HepG2 (cell line): ENCODE data around the gene RUNX3. TPM values are rescaled to one million over a fixed set of nuclear protein-coding genes. Genes with fewer than 3 reads are reported as not detected.

Source experiments
- ARHGAP35 ChIP-seq: sonication (generic); formaldehyde crosslinking; IDR thresholded peaks from 2 replicates; pipeline ENCODE4 v1.9.0; 2022; ENCODE audit warnings: mild to moderate bottlenecking, inconsistent platforms, moderate library complexity, missing genetic modification reagents, borderline replicate concordance
- CAMTA2 ChIP-seq: sonication (generic); formaldehyde crosslinking; IDR thresholded peaks from 2 replicates; pipeline ENCODE4 v1.4.0; 2020; ENCODE audit warnings: mild to moderate bottlenecking, missing genetic modification reagents, borderline replicate concordance
- DMAP1 ChIP-seq: IDR thresholded peaks from 2 replicates; pipeline ENCODE4 v1.6.1; 2016
- DRAP1 ChIP-seq: IDR thresholded peaks from 2 replicates; pipeline ENCODE4 v1.6.1; 2016; ENCODE audit warnings: missing genetic modification reagents, missing compliant biosample characterization
- ETV6 ChIP-seq: sonication (generic); formaldehyde crosslinking; conservative IDR thresholded peaks from 2 replicates; pipeline ENCODE4 v1.4.0; 2020; ENCODE audit warnings: missing genetic modification reagents
- HDAC2 ChIP-seq: sonication (generic); formaldehyde crosslinking; IDR thresholded peaks from 2 replicates; pipeline ENCODE4 v1.4.0; 2020; ENCODE audit warnings: missing genetic modification reagents
- HMG20B ChIP-seq: conservative IDR thresholded peaks from 2 replicates; pipeline ENCODE4 v1.6.1; 2016; ENCODE audit warnings: missing genetic modification reagents, missing compliant biosample characterization
- MYPOP ChIP-seq: sonication (generic); formaldehyde crosslinking; IDR thresholded peaks from 2 replicates; pipeline ENCODE4 v1.8.1; 2023; ENCODE audit warnings: mild to moderate bottlenecking, moderate library complexity, missing genetic modification reagents
- RBAK ChIP-seq: sonication (generic); formaldehyde crosslinking; IDR thresholded peaks from 2 replicates; pipeline ENCODE4 v1.5.1; 2020; ENCODE audit warnings: mild to moderate bottlenecking, missing genetic modification reagents
- RFXANK ChIP-seq: IDR thresholded peaks from 2 replicates; pipeline ENCODE4 v1.6.1; 2016
- SUZ12 ChIP-seq: fragments of 150-350 bp; IDR thresholded peaks from 2 replicates; pipeline ENCODE4 v1.6.1; 2014; ENCODE audit warnings: low read depth, low read length
- TEAD3 ChIP-seq: optimal IDR thresholded peaks from 2 replicates; pipeline ENCODE3; 2016; ENCODE audit warnings: borderline replicate concordance
- ZBTB7A ChIP-seq: sonication (generic); formaldehyde crosslinking; IDR thresholded peaks from 2 replicates; pipeline ENCODE4 v1.8.0; 2022; ENCODE audit warnings: mild to moderate bottlenecking, missing genetic modification reagents
- ZNF367 ChIP-seq: sonication (generic); formaldehyde crosslinking; IDR thresholded peaks from 2 replicates; pipeline ENCODE4 v1.4.0; 2020; ENCODE audit warnings: missing genetic modification reagents, borderline replicate concordance
- ZNF709 ChIP-seq: sonication (generic); formaldehyde crosslinking; IDR thresholded peaks from 2 replicates; pipeline ENCODE4 v1.5.0; 2020; ENCODE audit warnings: mild to moderate bottlenecking, missing genetic modification reagents
- ZNF83 ChIP-seq: sonication (generic); formaldehyde crosslinking; IDR thresholded peaks from 2 replicates; pipeline ENCODE4 v1.4.0; 2020; ENCODE audit warnings: missing genetic modification reagents, mild to moderate bottlenecking, borderline replicate concordance
- polyA plus RNA-seq, 8 experiments: library from polyadenylated mRNA; depleted of rRNA in 3 of 8; stranded (reverse) in 7 of 8; unstranded in 1 of 8; fragments of >200 nt; fragmentation: Illumina TruSeq in 4 of 8; extraction: Trizol in 4 of 8; gene quantifications; 2 replicates each; pipeline versions ENCODE4 v1.2.1 to v1.2.3, GENCODE V29; 2011 to 2016; ENCODE audit warnings: low read depth in 4 of 8, missing spikeins in 1 of 8, mixed read lengths in 1 of 8; ENCODE audit not compliant: insufficient read depth in 1 of 8
- total RNA-seq, 5 experiments: library from RNA; depleted of rRNA; stranded (reverse); fragments of >200 nt; fragmentation: Illumina TruSeq; extraction: Trizol; gene quantifications; 2 replicates each; pipeline ENCODE4 v1.2.3, GENCODE V29; 2016; ENCODE audit warnings: low read depth in 1 of 5
- TF ChIP-seq, protein P1 (sequence below): sonication (generic); formaldehyde crosslinking; IDR thresholded peaks from 2 replicates; pipeline ENCODE4 v1.4.0; 2020; ENCODE audit warnings: low read depth, mild to moderate bottlenecking, missing genetic modification reagents
- TF ChIP-seq, protein P2 (sequence below): IDR thresholded peaks from 2 replicates; pipeline ENCODE4 v1.6.1; 2016; ENCODE audit warnings: control low read depth
- TF ChIP-seq, protein P3 (sequence below): sonication (generic); formaldehyde crosslinking; IDR thresholded peaks from 2 replicates; pipeline ENCODE4 v1.5.0; 2020; ENCODE audit warnings: mild to moderate bottlenecking, missing genetic modification reagents, borderline replicate concordance
- TF ChIP-seq, protein P4 (sequence below): sonication (generic); formaldehyde crosslinking; IDR thresholded peaks from 2 replicates; pipeline ENCODE4 v1.5.1; 2020; ENCODE audit warnings: mild to moderate bottlenecking, missing genetic modification reagents, moderate library complexity

RUNX3 gene
- total and polyA plus RNA-seq, 2 of the 13 experiments (the other 11 are each of a cell fraction or from before 2014, with no cell fraction given): 0.04 to 0.22 TPM

DNA sequence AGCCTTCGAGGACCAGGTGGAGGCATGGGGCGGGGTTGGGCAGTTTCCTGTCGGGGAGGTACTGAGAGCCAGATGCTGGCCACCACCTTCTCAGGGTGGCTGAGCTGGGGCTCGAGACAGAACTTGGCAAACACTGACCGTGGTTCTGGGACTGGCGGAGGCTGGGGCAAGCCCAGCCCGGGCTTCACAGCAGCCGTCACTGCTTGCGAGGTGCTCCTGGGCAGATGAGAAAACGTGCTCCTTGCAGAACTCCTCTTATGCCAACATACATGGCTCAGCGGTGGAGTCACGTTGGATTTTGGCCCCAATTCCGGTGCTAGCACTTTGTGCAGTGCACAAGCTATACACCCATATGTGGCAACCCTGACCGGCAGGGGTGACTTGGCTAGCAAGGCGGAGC lies 69.2 kb downstream of the RUNX3 start (continued):
- TF ChIP-seq ETV6 (CRISPR knock-in tag): no peak
- TF ChIP-seq TEAD3 (CRISPR knock-in tag): no peak
- TF ChIP-seq, protein P1, sequence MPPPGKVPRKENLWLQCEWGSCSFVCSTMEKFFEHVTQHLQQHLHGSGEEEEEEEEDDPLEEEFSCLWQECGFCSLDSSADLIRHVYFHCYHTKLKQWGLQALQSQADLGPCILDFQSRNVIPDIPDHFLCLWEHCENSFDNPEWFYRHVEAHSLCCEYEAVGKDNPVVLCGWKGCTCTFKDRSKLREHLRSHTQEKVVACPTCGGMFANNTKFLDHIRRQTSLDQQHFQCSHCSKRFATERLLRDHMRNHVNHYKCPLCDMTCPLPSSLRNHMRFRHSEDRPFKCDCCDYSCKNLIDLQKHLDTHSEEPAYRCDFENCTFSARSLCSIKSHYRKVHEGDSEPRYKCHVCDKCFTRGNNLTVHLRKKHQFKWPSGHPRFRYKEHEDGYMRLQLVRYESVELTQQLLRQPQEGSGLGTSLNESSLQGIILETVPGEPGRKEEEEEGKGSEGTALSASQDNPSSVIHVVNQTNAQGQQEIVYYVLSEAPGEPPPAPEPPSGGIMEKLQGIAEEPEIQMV (CRISPR knock-in tag): no peak
- TF ChIP-seq, protein P2, sequence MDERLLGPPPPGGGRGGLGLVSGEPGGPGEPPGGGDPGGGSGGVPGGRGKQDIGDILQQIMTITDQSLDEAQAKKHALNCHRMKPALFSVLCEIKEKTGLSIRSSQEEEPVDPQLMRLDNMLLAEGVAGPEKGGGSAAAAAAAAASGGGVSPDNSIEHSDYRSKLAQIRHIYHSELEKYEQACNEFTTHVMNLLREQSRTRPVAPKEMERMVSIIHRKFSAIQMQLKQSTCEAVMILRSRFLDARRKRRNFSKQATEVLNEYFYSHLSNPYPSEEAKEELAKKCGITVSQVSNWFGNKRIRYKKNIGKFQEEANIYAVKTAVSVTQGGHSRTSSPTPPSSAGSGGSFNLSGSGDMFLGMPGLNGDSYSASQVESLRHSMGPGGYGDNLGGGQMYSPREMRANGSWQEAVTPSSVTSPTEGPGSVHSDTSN (CRISPR knock-in tag): no peak
- no peak for TF ChIP-seq RFXANK (CRISPR knock-in tag)
- TF ChIP-seq ARHGAP35: no peak
- TF ChIP-seq, protein P3, sequence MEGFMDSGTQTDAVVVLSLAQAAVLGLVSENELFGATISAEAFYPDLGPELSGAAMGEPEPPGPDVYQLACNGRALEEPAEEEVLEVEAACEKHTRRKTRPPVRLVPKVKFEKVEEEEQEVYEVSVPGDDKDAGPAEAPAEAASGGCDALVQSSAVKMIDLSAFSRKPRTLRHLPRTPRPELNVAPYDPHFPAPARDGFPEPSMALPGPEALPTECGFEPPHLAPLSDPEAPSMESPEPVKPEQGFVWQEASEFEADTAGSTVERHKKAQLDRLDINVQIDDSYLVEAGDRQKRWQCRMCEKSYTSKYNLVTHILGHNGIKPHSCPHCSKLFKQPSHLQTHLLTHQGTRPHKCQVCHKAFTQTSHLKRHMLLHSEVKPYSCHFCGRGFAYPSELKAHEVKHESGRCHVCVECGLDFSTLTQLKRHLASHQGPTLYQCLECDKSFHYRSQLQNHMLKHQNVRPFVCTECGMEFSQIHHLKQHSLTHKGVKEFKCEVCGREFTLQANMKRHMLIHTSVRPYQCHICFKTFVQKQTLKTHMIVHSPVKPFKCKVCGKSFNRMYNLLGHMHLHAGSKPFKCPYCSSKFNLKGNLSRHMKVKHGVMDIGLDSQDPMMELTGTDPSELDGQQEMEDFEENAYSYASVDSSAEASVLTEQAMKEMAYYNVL: 0 out of 2 replicates have a peak, but pooled peaks have one; percentile 57
- TF ChIP-seq ZNF709: no peak
- TF ChIP-seq DRAP1 (CRISPR knock-in tag): no peak
- TF ChIP-seq RBAK (CRISPR knock-in tag): no peak
- TF ChIP-seq ZNF367 (CRISPR knock-in tag): no peak
- no peak for TF ChIP-seq HMG20B (CRISPR knock-in tag)
- TF ChIP-seq SUZ12: no peak
- TF ChIP-seq CAMTA2 (CRISPR knock-in tag): no peak
- TF ChIP-seq ZNF83: no peak
- TF ChIP-seq MYPOP (CRISPR knock-in tag): no peak
- no peak for TF ChIP-seq DMAP1 (CRISPR knock-in tag)
- no peak for TF ChIP-seq HDAC2
- no peak for TF ChIP-seq ZBTB7A
- TF ChIP-seq, protein P4, sequence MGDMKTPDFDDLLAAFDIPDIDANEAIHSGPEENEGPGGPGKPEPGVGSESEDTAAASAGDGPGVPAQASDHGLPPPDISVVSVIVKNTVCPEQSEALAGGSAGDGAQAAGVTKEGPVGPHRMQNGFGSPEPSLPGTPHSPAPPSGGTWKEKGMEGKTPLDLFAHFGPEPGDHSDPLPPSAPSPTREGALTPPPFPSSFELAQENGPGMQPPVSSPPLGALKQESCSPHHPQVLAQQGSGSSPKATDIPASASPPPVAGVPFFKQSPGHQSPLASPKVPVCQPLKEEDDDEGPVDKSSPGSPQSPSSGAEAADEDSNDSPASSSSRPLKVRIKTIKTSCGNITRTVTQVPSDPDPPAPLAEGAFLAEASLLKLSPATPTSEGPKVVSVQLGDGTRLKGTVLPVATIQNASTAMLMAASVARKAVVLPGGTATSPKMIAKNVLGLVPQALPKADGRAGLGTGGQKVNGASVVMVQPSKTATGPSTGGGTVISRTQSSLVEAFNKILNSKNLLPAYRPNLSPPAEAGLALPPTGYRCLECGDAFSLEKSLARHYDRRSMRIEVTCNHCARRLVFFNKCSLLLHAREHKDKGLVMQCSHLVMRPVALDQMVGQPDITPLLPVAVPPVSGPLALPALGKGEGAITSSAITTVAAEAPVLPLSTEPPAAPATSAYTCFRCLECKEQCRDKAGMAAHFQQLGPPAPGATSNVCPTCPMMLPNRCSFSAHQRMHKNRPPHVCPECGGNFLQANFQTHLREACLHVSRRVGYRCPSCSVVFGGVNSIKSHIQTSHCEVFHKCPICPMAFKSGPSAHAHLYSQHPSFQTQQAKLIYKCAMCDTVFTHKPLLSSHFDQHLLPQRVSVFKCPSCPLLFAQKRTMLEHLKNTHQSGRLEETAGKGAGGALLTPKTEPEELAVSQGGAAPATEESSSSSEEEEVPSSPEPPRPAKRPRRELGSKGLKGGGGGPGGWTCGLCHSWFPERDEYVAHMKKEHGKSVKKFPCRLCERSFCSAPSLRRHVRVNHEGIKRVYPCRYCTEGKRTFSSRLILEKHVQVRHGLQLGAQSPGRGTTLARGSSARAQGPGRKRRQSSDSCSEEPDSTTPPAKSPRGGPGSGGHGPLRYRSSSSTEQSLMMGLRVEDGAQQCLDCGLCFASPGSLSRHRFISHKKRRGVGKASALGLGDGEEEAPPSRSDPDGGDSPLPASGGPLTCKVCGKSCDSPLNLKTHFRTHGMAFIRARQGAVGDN: peak; percentile 40
